Sigmoid colon (tissue), 7 donors: ENCODE data around the gene EHD2. TPM values are rescaled to one million over a fixed set of nuclear protein-coding genes. Genes with fewer than 3 reads are reported as not detected.

Source experiments
- DNase-seq: peaks from one replicate; pipeline ENCODE4 v3.0.0-alpha.2; 2019
- H3K27ac ChIP-seq, 4 donors: fragments of 200-600 bp; sonication (generic); one replicate each; pipeline ENCODE4 v1.5.1; 2016 to 2019; ENCODE audit warnings: mild to moderate bottlenecking in 1 of 4
- H3K27me3 ChIP-seq, 3 donors: fragments of 200-600 bp; sonication (generic); one replicate each; pipeline ENCODE4 v1.5.1; 2019; ENCODE audit warnings: mild to moderate bottlenecking in 1 of 3
- H3K36me3 ChIP-seq, 4 donors: fragments of 200-600 bp; sonication (generic); one replicate each; pipeline ENCODE4 v1.5.1; 2016 to 2019
- H3K4me1 ChIP-seq, 4 donors: fragments of 200-600 bp; sonication (generic); one replicate each; pipeline ENCODE4 v1.5.1; 2017 to 2019
- H3K4me3 ChIP-seq, 4 donors: fragments of 200-600 bp; sonication (generic); one replicate each; pipeline ENCODE4 v1.5.1; 2017 to 2019; ENCODE audit warnings: mild to moderate bottlenecking in 2 of 4, moderate library complexity in 1 of 4
- H3K9me3 ChIP-seq, 4 donors: fragments of 200-600 bp in 3 of 4; sonication (generic) in 3 of 4; one replicate each; pipeline versions ENCODE4 v1.5.1 to v1.6.1; 2013 to 2019
- CTCF ChIP-seq, 4 experiments: fragments of 450-650 bp in 3 of 4; fragments of 200-600 bp in 1 of 4; IDR thresholded peaks; one replicate each; pipeline ENCODE4 v1.5.1; 2016 to 2019; ENCODE audit warnings: antibody characterized with exemption in 4 of 4, mild to moderate bottlenecking in 3 of 4, moderate library complexity in 2 of 4
- EP300 ChIP-seq, 4 donors: sonication (generic); formaldehyde crosslinking; IDR thresholded peaks; one replicate each; pipeline ENCODE4 v1.6.1; 2017; ENCODE audit warnings: antibody characterized with exemption in 4 of 4
- POLR2A ChIP-seq, 2 donors: fragments of 450-650 bp; IDR thresholded peaks; one replicate each; pipeline ENCODE4 v1.6.1; 2016; ENCODE audit warnings: antibody characterized with exemption in 2 of 2, mild to moderate bottlenecking in 2 of 2, moderate library complexity in 2 of 2
- POLR2AphosphoS5 ChIP-seq, 4 donors: sonication (generic); formaldehyde crosslinking; IDR thresholded peaks; one replicate each; pipeline ENCODE4 v1.6.1; 2017; ENCODE audit warnings: antibody characterized with exemption in 4 of 4
- WGBS, 2 donors: extraction: QIAGEN DNeasy Blood & Tissue Kit; methylation state at CpG; one replicate each; pipeline ENCODE4 v1.1.7; 2013; 5-methylcytosine and 5-hydroxymethylcytosine counted together
- intact Hi-C: fragments of 100-400 bp; cut with DNase I; formaldehyde crosslinking; loops from one replicate; pipeline ENCODE4 v1.15.1; 2023
- polyA plus RNA-seq, 3 donors: library from polyadenylated mRNA; stranded (reverse); fragments of 200-250 nt; gene quantifications; one replicate each; pipeline ENCODE4 v1.2.3, GENCODE V29; 2013
- total RNA-seq, 4 donors: library from RNA; depleted of rRNA; stranded (reverse); fragments of >200 nt; gene quantifications; one replicate each; pipeline ENCODE4 v1.1.0, GENCODE V29; 2016
- donor health status: healthy with polysubstance abuse.
- donor health status: Bipolar disorder and iron deficiency.
- donor health status: healthy.

The EHD2 gene
- total and polyA plus RNA-seq, 7 donors, result 3.5 to 184 (median 41.8) TPM

DNA sequence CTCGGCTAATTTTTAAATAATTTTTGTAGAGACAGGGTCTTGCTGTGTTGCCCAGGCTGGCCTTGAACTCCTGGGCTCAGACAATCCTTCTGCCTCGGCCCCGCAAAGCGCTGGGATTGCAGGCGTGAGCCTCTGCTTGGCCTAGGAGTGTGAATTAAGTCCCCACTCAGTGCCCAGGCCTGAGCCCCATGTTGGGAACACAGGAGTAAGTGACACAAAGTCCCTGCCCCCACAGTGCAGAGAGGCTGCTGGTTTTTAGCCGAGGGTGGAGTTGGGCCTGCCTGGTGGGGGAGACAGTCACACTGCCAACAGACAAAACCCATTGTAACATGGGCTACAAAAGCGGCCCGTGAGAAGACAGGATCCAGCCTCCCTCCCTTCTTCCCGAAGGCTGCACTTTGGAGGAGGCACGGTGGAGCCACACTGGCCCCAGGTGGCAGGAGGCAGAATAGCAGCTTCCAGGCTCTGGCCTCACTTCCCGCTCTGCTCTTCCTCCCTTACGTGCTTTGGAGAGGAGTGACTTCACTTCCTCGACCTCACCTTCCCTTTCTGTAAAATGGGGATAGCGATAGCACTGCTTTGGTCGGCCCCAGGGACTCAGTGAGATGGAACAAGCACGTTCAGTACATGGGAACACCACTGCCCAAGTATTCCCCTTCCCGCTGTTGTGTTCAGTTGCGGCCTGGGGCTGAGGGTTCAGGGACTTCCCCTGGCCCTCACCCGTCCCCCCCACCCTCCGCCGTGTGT, 15.2 kb upstream of the EHD2 start:
- TF ChIP-seq EP300 (IDR thresholded peaks at IDR 0.05) (no peak), CTCF (IDR thresholded peaks at IDR 0.05) (peak; percentile 96 to 99 (median 98)), POLR2AphosphoS5 (IDR thresholded peaks at IDR 0.05) (peak; percentile 14 to 66 (median 62))
- H3K27me3 ChIP-seq, result no peaks in the 10 kb centered on the region
- no peaks in the 10 kb centered on the region for H3K9me3 ChIP-seq
- H3K27ac ChIP-seq, result peak overlapping the region; percentile 63 to 83 (median 82)
- no peak overlapping the region for H3K4me3 ChIP-seq
- peaks cover 0 to 6% (median 5%) of the 10 kb centered on the region in 4 donors for H3K4me1 ChIP-seq
- peak; percentile 94 for DNase-seq
- peaks cover 16 to 65% (median 31%) of the 10 kb centered on the region in 4 donors for H3K36me3 ChIP-seq
- 35 to 49% methylated on average over 21 of the region's 21 CpGs for WGBS, 2 donors
- intact Hi-C loops, result loop anchor here (2.0 kb wide), 4 partner anchors 89 to 261 kb away; partner anchors contain the start of gene BICRA

DNA sequence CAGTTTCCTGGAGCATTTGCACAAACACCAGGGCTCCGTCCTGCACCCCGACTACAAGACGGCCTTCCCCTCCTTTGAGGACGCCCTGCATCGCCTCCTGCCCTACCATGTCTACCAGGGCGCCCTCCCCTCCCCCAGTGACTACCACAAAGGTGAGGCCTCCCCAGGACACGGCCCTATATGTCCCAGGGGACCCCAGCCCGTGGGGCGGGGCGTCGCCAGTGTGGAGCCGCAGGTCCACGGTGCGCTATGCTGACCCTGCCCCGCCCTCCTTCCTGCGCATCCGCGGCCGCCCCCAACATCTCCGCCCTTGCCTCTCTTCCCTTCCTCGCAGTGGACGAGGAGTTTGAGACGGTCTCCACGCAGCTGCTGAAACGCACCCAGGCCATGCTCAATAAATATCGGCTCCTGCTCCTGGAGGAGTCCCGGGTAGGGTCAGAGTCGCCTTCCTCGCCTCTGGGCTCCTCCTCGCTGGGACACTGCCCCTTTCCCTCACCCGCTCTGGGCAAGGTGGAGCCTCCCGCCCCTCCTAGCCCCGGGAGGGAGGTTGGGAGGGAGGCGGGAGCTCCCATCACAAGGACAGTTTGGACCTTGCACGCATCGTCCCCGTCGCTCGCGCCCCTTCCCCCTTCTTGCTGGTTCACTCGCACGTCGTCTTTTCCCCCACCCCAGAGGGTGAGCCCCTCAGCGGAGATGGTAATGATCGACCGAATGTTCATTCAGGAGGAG, 14.4 kb upstream of the EHD2 start:
- peaks cover 16 to 63% (median 29%) of the 10 kb centered on the region in 4 donors for H3K36me3 ChIP-seq
- intact Hi-C loops, result loop anchor here (2.0 kb wide), 3 partner anchors 98 to 262 kb away; no protein-coding TSS in a partner anchor
- TF ChIP-seq POLR2A (IDR thresholded peaks at IDR 0.05), result no peak
- no peak for TF ChIP-seq EP300 (IDR thresholded peaks at IDR 0.05)
- TF ChIP-seq POLR2AphosphoS5 (IDR thresholded peaks at IDR 0.05), result no peak
- TF ChIP-seq CTCF (IDR thresholded peaks at IDR 0.05), result no peak
- DNase-seq, result no peak
- no peaks in the 10 kb centered on the region for H3K9me3 ChIP-seq
- peak overlapping the region; percentile 63 to 83 (median 82) for H3K27ac ChIP-seq
- no peaks in the 10 kb centered on the region for H3K27me3 ChIP-seq
- no peak overlapping the region for H3K4me3 ChIP-seq
- 82 to 92% methylated on average over 46 of the region's 46 CpGs for whole genome bisulfite sequencing, 2 donors
- H3K4me1 ChIP-seq, result peaks cover 0 to 13% (median 8%) of the 10 kb centered on the region in 4 donors

GRCh38 chr19:47699360-47699917, 13.8 kb upstream of the EHD2 start:
- WGBS, 2 donors, result 52 to 68% methylated on average over 9 of the region's 9 CpGs
- Histone ChIP-seq H3K4me3 (no peak overlapping the region), H3K36me3 (peaks cover 16 to 63% (median 29%) of the 10 kb centered on the region in 4 donors)

More at GRCh38 chr19:47699360-47699917, 13.8 kb upstream of the EHD2 start:
- peak overlapping the region in 3 of 4 donors; percentile 80 to 83 (median 83) for H3K27ac ChIP-seq
- intact Hi-C loops, result loop anchor here (2.0 kb wide), 3 partner anchors 99 to 263 kb away; no protein-coding TSS in a partner anchor
- no peak for DNase-seq
- no peaks in the 10 kb centered on the region for H3K9me3 ChIP-seq
- TF ChIP-seq POLR2A (IDR thresholded peaks at IDR 0.05) (no peak), CTCF (IDR thresholded peaks at IDR 0.05) (peak; percentile 63 to 83 (median 75)), POLR2AphosphoS5 (IDR thresholded peaks at IDR 0.05) (peak in 1 of 4 donors; percentile 5), EP300 (IDR thresholded peaks at IDR 0.05) (no peak)
- H3K27me3 ChIP-seq, result no peaks in the 10 kb centered on the region
- H3K4me1 ChIP-seq, result peaks cover 0 to 17% (median 11%) of the 10 kb centered on the region in 4 donors
